ENCODE measurements around the gene ITGB1BP1. TPM values are rescaled to one million over a fixed set of nuclear protein-coding genes. Genes with fewer than 3 reads are reported as not detected.

The ITGB1BP1 gene, protein sequence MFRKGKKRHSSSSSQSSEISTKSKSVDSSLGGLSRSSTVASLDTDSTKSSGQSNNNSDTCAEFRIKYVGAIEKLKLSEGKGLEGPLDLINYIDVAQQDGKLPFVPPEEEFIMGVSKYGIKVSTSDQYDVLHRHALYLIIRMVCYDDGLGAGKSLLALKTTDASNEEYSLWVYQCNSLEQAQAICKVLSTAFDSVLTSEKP
- total RNA-seq, result 58.3 and 69.7 TPM in 2 replicates

GRCh38 chr2:9423100-9423921 lies at the start of gene ITGB1BP1, which contains the start of gene CPSF3:
ITGB1BP1 (minus strand) TSS chr2:9423528; CDS start chr2:9418697, 4,831 bp downstream.
CPSF3 (plus strand) TSS chr2:9423654; CDS start chr2:9423774, 120 bp downstream.

Other genes with a start within 250 kb of the ITGB1BP1 start
- 25.8 and 27.3 TPM in 2 replicates for gene ASAP2, start 216.7 kb downstream of the ITGB1BP1 start, total RNA-seq
- gene CPSF3, start 126 bp upstream of the ITGB1BP1 start, total RNA-seq, result 24.6 and 24.9 TPM in 2 replicates
- 50.5 and 52.5 TPM in 2 replicates for gene IAH1, start 51.0 kb upstream of the ITGB1BP1 start, total RNA-seq
- 23.6 and 29.3 TPM in 2 replicates for gene ADAM17, start 132.3 kb upstream of the ITGB1BP1 start, total RNA-seq
- 183 and 236 TPM in 2 replicates for gene YWHAQ, start 207.5 kb upstream of the ITGB1BP1 start, total RNA-seq